Fibroblast of lung (primary cell): Measurements from ENCODE around the gene CD8B2.
"Not testable (repeated sequence)": the region's sequence is repeated elsewhere in the genome, so short reads cannot be mapped to it uniquely, and the experiment has no call there.

Experiments used
- EZH2 ChIP-seq: IDR thresholded peaks from 2 replicates; pipeline ENCODE4 v1.5.1; 2012; ENCODE audit warnings: low read length, control low read depth, mild to moderate bottlenecking; ENCODE audit errors: missing control alignments
- TF ChIP-seq, protein P1 (sequence below), 2 donors: IDR thresholded peaks in 1 of 2; conservative IDR thresholded peaks in 1 of 2; 1 replicate in 1 of 2; 2 replicates in 1 of 2; pipeline ENCODE4 v1.5.1; 2011 to 2012; ENCODE audit warnings: low read length in 2 of 2, control low read depth in 1 of 2, inconsistent platforms in 1 of 2, low read depth in 1 of 2, mild to moderate bottlenecking in 1 of 2

GRCh38 chr2:106559786-106560185 is 72.6 kb downstream of the CD8B2 start:
- TF ChIP-seq, protein P1, sequence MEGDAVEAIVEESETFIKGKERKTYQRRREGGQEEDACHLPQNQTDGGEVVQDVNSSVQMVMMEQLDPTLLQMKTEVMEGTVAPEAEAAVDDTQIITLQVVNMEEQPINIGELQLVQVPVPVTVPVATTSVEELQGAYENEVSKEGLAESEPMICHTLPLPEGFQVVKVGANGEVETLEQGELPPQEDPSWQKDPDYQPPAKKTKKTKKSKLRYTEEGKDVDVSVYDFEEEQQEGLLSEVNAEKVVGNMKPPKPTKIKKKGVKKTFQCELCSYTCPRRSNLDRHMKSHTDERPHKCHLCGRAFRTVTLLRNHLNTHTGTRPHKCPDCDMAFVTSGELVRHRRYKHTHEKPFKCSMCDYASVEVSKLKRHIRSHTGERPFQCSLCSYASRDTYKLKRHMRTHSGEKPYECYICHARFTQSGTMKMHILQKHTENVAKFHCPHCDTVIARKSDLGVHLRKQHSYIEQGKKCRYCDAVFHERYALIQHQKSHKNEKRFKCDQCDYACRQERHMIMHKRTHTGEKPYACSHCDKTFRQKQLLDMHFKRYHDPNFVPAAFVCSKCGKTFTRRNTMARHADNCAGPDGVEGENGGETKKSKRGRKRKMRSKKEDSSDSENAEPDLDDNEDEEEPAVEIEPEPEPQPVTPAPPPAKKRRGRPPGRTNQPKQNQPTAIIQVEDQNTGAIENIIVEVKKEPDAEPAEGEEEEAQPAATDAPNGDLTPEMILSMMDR (conservative IDR thresholded peaks at IDR 0.05 in 1 of 2, IDR thresholded peaks at IDR 0.05 in 1 of 2; ENCODE audit: low read depth in 1 of 2, low read length in 2 of 2), result not testable (repeated sequence)
- TF ChIP-seq EZH2, result not testable (repeated sequence)
